H1 (cell line): ENCODE data around the gene SEC11A. TPM values are rescaled to one million over a fixed set of nuclear protein-coding genes. Genes with fewer than 3 reads are reported as not detected.

Source experiments
- CTCF ChIA-PET: fragments of 300-600 bp; sonication (Branson Sonifier 250); formaldehyde crosslinking; loops from one replicate; lab custom pipeline; 2021; ENCODE audit not compliant: partially characterized antibody; lab: Charles Lee
- POLR2A ChIA-PET: fragments of 300-600 bp; sonication (Branson Sonifier 250); formaldehyde crosslinking; loops from one replicate; lab custom pipeline; 2021; ENCODE audit warnings: inconsistent platforms; ENCODE audit not compliant: partially characterized antibody; lab: Charles Lee
- DNase-seq, 2 experiments: peaks; one replicate each; pipeline versions ENCODE4 v3.0.0 to v3.0.0-alpha.2; 2010 to 2022; ENCODE audit warnings: low spot score in 2 of 2, low read depth in 1 of 2, mixed read lengths in 1 of 2
- FAIRE-seq: peaks from 2 replicates; lab custom pipeline; 2011; peaks lifted over from hg19 to GRCh38; lab: Jason Lieb, UNC
- H2AFZ ChIP-seq: 2 replicates; pipeline ENCODE4 v1.8.1; 2012; ENCODE audit warnings: low read length, inconsistent platforms
- H2AK5ac ChIP-seq: 2 replicates; pipeline ENCODE4 v1.6.1; 2013; ENCODE audit warnings: low read depth, low read length
- H2BK120ac ChIP-seq: replicated peaks from 2 replicates; pipeline ENCODE3; 2013; ENCODE audit warnings: low read depth, low read length, inconsistent platforms
- H2BK12ac ChIP-seq: 2 replicates; pipeline ENCODE4 v1.6.1; 2013; ENCODE audit warnings: low read depth, low read length
- H2BK15ac ChIP-seq: 2 replicates; pipeline ENCODE4 v1.6.1; 2013; ENCODE audit warnings: low read length
- H2BK20ac ChIP-seq: 2 replicates; pipeline ENCODE4 v1.6.1; 2013; ENCODE audit warnings: low read length
- H2BK5ac ChIP-seq: 2 replicates; pipeline ENCODE4 v1.6.1; 2013; ENCODE audit warnings: low read depth, low read length
- H3K14ac ChIP-seq: 2 replicates; pipeline ENCODE4 v1.6.1; 2013; ENCODE audit warnings: inconsistent platforms; ENCODE audit not compliant: insufficient read length
- H3K18ac ChIP-seq: 2 replicates; pipeline ENCODE4 v1.6.1; 2013; ENCODE audit warnings: low read length; ENCODE audit errors: extremely low read depth
- H3K23ac ChIP-seq: 2 replicates; pipeline ENCODE4 v1.6.1; 2013; ENCODE audit warnings: inconsistent platforms; ENCODE audit not compliant: insufficient read length
- H3K23me2 ChIP-seq: 2 replicates; pipeline ENCODE4 v1.6.1; 2013; ENCODE audit warnings: low read depth, low read length
- H3K27ac ChIP-seq: 2 replicates; pipeline ENCODE4 v1.6.1; 2011; ENCODE audit warnings: low read depth, low read length, inconsistent platforms
- H3K27me3 ChIP-seq, 4 experiments: replicated peaks in 1 of 4; 1 replicate in 1 of 4; 2 replicates in 3 of 4; pipeline versions ENCODE4 v1.6.1 to v1.8.1; 2011 to 2013; ENCODE audit warnings: low read length in 3 of 4, mild to moderate bottlenecking in 3 of 4, inconsistent platforms in 2 of 4, mixed read lengths in 2 of 4, moderate library complexity in 1 of 4; ENCODE audit not compliant: control insufficient read depth in 3 of 4, insufficient read depth in 3 of 4; ENCODE audit errors: extremely low read depth in 1 of 4
- H3K36me3 ChIP-seq, 4 experiments: 2 replicates each; pipeline versions ENCODE4 v1.6.1 to v1.8.1; 2011 to 2013; ENCODE audit warnings: mild to moderate bottlenecking in 4 of 4, low read length in 3 of 4, moderate library complexity in 2 of 4, control low read depth in 1 of 4, inconsistent platforms in 1 of 4; ENCODE audit not compliant: insufficient read depth in 4 of 4, control insufficient read depth in 2 of 4
- H3K4ac ChIP-seq: replicated peaks from 2 replicates; pipeline ENCODE3; 2013; ENCODE audit warnings: low read length, low read depth, mixed read lengths, inconsistent platforms; ENCODE audit not compliant: insufficient read length
- H3K4me1 ChIP-seq, 4 experiments: replicated peaks in 1 of 4; 1 replicate in 1 of 4; 2 replicates in 3 of 4; pipeline versions ENCODE4 v1.6.1 to v1.8.1; 2011 to 2013; ENCODE audit warnings: low read length in 3 of 4, inconsistent platforms in 2 of 4, mixed read lengths in 1 of 4; ENCODE audit not compliant: insufficient read depth in 4 of 4, control insufficient read depth in 3 of 4
- H3K4me2 ChIP-seq, 2 experiments: 2 replicates each; pipeline versions ENCODE4 v1.6.1 to v1.8.1; 2011 to 2013; ENCODE audit warnings: low read depth in 2 of 2, low read length in 2 of 2, control low read depth in 1 of 2, inconsistent platforms in 1 of 2, mild to moderate bottlenecking in 1 of 2; ENCODE audit not compliant: insufficient read depth in 1 of 2
- H3K4me3 ChIP-seq, 4 experiments: fragments of 200-600, 300-600 bp in 1 of 4; sonication (generic), shearing (Covaris generic), sonication (Bioruptor Twin) in 1 of 4; 2 replicates each; pipeline versions ENCODE4 v1.5.1 to v1.8.1; 2011 to 2016; ENCODE audit warnings: low read length in 4 of 4, low read depth in 3 of 4, control low read depth in 2 of 4, inconsistent platforms in 2 of 4, mild to moderate bottlenecking in 2 of 4, mixed read lengths in 1 of 4, moderate library complexity in 1 of 4; ENCODE audit not compliant: insufficient read depth in 2 of 4; ENCODE audit errors: extremely low read depth in 1 of 4
- H3K56ac ChIP-seq: replicated peaks from 2 replicates; pipeline ENCODE3; 2013; ENCODE audit warnings: low read depth, mild to moderate bottlenecking, mixed read lengths, low read length, inconsistent platforms; ENCODE audit not compliant: insufficient read length
- H3K79me1 ChIP-seq: 2 replicates; pipeline ENCODE4 v1.6.1; 2013; ENCODE audit warnings: low read depth, low read length, control low read depth
- H3K79me2 ChIP-seq, 2 experiments: 2 replicates each; pipeline versions ENCODE4 v1.6.1 to v1.8.1; 2012 to 2013; ENCODE audit warnings: low read length in 2 of 2, mild to moderate bottlenecking in 2 of 2, inconsistent platforms in 1 of 2; ENCODE audit not compliant: insufficient read depth in 2 of 2, control insufficient read depth in 1 of 2
- H3K9ac ChIP-seq, 4 experiments: replicated peaks in 1 of 4; 1 replicate in 1 of 4; 2 replicates in 3 of 4; pipeline versions ENCODE4 v1.6.1 to v1.8.1; 2011 to 2013; ENCODE audit warnings: low read depth in 3 of 4, low read length in 3 of 4, control low read depth in 2 of 4, mild to moderate bottlenecking in 2 of 4, moderate library complexity in 2 of 4, inconsistent platforms in 1 of 4; ENCODE audit errors: extremely low read depth in 1 of 4
- H3K9me3 ChIP-seq, 2 experiments: 2 replicates each; pipeline versions ENCODE4 v1.6.1 to v1.8.1; 2012 to 2013; ENCODE audit warnings: mild to moderate bottlenecking in 2 of 2, moderate library complexity in 2 of 2, control low read depth in 1 of 2, inconsistent platforms in 1 of 2, low read depth in 1 of 2, low read length in 1 of 2, mixed read lengths in 1 of 2; ENCODE audit not compliant: insufficient read depth in 2 of 2
- H4K20me1 ChIP-seq, 2 experiments: replicated peaks in 1 of 2; 2 replicates each; pipeline versions ENCODE3 to v1.8.1; 2011 to 2013; ENCODE audit warnings: inconsistent platforms in 2 of 2, low read length in 2 of 2, mild to moderate bottlenecking in 1 of 2; ENCODE audit not compliant: insufficient read depth in 2 of 2, control insufficient read depth in 1 of 2
- H4K5ac ChIP-seq: 2 replicates; pipeline ENCODE4 v1.6.1; 2013; ENCODE audit warnings: low read length, low read depth, mixed read lengths, inconsistent platforms; ENCODE audit not compliant: insufficient read length
- H4K8ac ChIP-seq: 2 replicates; pipeline ENCODE4 v1.8.0; 2013; ENCODE audit warnings: mild to moderate bottlenecking, moderate library complexity, low read length, inconsistent platforms; ENCODE audit not compliant: insufficient read depth; ENCODE audit errors: extremely low read depth
- H4K91ac ChIP-seq: replicated peaks from 2 replicates; pipeline ENCODE3; 2013; ENCODE audit warnings: low read length, mixed read lengths, inconsistent platforms; ENCODE audit not compliant: insufficient read length
- SAP30 ChIP-seq: fragments of 300-600 bp; sonication (generic); IDR thresholded peaks from 2 replicates; pipeline ENCODE4 v1.7.1; 2012; ENCODE audit warnings: low read length, moderate library complexity, mild to moderate bottlenecking, inconsistent platforms; ENCODE audit not compliant: insufficient read depth, insufficient replicate concordance
- WGBS, 2 experiments: shearing (Covaris generic) in 1 of 2; methylation state at CpG; one replicate each; pipeline versions ENCODE4 v1.1.6 to v1.1.7; 2013 to 2015; ENCODE audit warnings: low lambda C conversion rate in 2 of 2, mixed read lengths in 2 of 2, inconsistent platforms in 1 of 2, low coverage in 1 of 2, missing lambda C conversion rate in 1 of 2; ENCODE audit not compliant: insufficient replicate concordance in 2 of 2, insufficient coverage in 1 of 2, insufficient read length in 1 of 2; ENCODE audit errors: extremely low coverage in 1 of 2, missing lambda C conversion rate in 1 of 2; 5-methylcytosine and 5-hydroxymethylcytosine counted together
- polyA plus RNA-seq, 7 experiments: library from polyadenylated mRNA; depleted of rRNA in 3 of 7; stranded (reverse) in 5 of 7; unstranded in 2 of 7; fragments of >200 nt in 5 of 7; fragments of 200-250 nt in 2 of 7; gene quantifications; 1 replicate in 5 of 7; 2 replicates in 1 of 7; 4 replicates in 1 of 7; pipeline versions ENCODE4 v1.2.1 to v1.2.3, GENCODE V29; 2011 to 2013; ENCODE audit warnings: missing spikeins in 2 of 7, mixed read lengths in 2 of 7
- total RNA-seq: library from RNA; stranded (reverse); fragmentation: NEBNext Ultra II Directional; extraction: Animal tissue kit (Norgen Biotek cat#: 25700); gene quantifications from 2 replicates; pipeline ENCODE4 v1.2.1, GENCODE V29; 2021

Gene SEC11A
- total and polyA plus RNA-seq, 2 of the 8 experiments (the other 6 are each of a cell fraction or from before 2014, with no cell fraction given), result 268 to 316 TPM

- no peak overlapping the region for H4K5ac ChIP-seq
- H3K27ac ChIP-seq, result no peak overlapping the region
- no peak overlapping the region for H3K4ac ChIP-seq
- peaks cover 3% of the 10 kb centered on the region; the same call in 1 of the 2 replicates for H3K79me1 ChIP-seq
- H3K9ac ChIP-seq, result no peak overlapping the region; a peak in 1 of 7 replicates
- peaks cover 0 to 13% (median 9%) of the 10 kb centered on the region in 4 experiments; a peak in 5 of 7 replicates for H3K27me3 ChIP-seq
- no peak overlapping the region for H2BK12ac ChIP-seq
- no peak overlapping the region for H2AK5ac ChIP-seq
- DNase-seq (peak; percentile 63 to 80), FAIRE-seq (no peak)
- H4K8ac ChIP-seq, result no peak overlapping the region
- ChIA-PET POLR2A (interaction anchor here (0.6 to 3.8 kb wide), 15 partner anchors 8 to 162 kb away, joined by 3 to 38 read pairs (median 5); partner anchors contain the start of genes ALPK3 and ZSCAN2), CTCF (interaction anchor here (0.6 to 10.6 kb wide), 35 partner anchors 8 to 325 kb away, joined by 3 to 86 read pairs (median 4); partner anchors contain the start of gene ZSCAN2)
- H3K23ac ChIP-seq, result no peak overlapping the region
- H3K79me2 ChIP-seq, result peaks cover 0 to 9% of the 10 kb centered on the region in 2 experiments; a peak in 2 of 4 replicates
- peak overlapping the region; percentile 86 to 100 (median 95) for H3K4me3 ChIP-seq
- peaks cover 10% of the 10 kb centered on the region for H3K23me2 ChIP-seq
- H4K20me1 ChIP-seq, result peaks cover 0 to 2% of the 10 kb centered on the region in 2 experiments
- H2BK20ac ChIP-seq, result no peak overlapping the region
- H2AFZ ChIP-seq, result no peak overlapping the region
- H3K14ac ChIP-seq, result no peak overlapping the region
- H2BK5ac ChIP-seq, result no peak overlapping the region
- no peak overlapping the region for H3K18ac ChIP-seq
- H3K4me1 ChIP-seq, result peaks cover 0 to 19% (median 12%) of the 10 kb centered on the region in 4 experiments; a peak in 6 of 7 replicates
- peak overlapping the region; percentile 98 to 99 for H3K4me2 ChIP-seq
- H2BK120ac ChIP-seq, result no peak overlapping the region
- H2BK15ac ChIP-seq, result no peak overlapping the region
- 18% methylated on average over 17 of the region's 19 CpGs; no CpG with 5 or more reads in 1 of the 2 experiments for WGBS, 2 experiments
- H3K9me3 ChIP-seq, result no peaks in the 10 kb centered on the region
- peaks cover 4 to 25% (median 11%) of the 10 kb centered on the region in 4 experiments; a peak in 6 of 8 replicates for H3K36me3 ChIP-seq
- H3K56ac ChIP-seq, result no peak overlapping the region
- H4K91ac ChIP-seq, result no peak overlapping the region
- TF ChIP-seq SAP30, result no peak
Observed at GRCh38 chr15:84654689-84655453, 61.1 kb downstream of the SEC11A start.
